BLaER1 treated with 17β-estradiol and CSF1 and Interleukin-3, amounts not matched to agents 10 nM and 100 nM (cell line): ENCODE measurements around the gene SDSL.
A peak's percentile ranks its signal among the peaks of the same experiment; 100 is the strongest.

Experiments
- H3K27ac ChIP-seq, 11 experiments: shearing (Covaris generic); formaldehyde crosslinking; 2 replicates each; pipeline ENCODE4 v1.8.1; 2022
- H3K27me3 ChIP-seq, 11 experiments: shearing (Covaris generic); formaldehyde crosslinking; 2 replicates each; pipeline ENCODE4 v1.8.1; 2022
- H3K36me3 ChIP-seq, 11 experiments: shearing (Covaris generic); formaldehyde crosslinking; 2 replicates each; pipeline ENCODE4 v1.8.1; 2022
- H3K4me1 ChIP-seq, 10 experiments: shearing (Covaris generic); formaldehyde crosslinking; 2 replicates each; pipeline ENCODE4 v1.8.1; 2022
- H3K4me2 ChIP-seq, 11 experiments: shearing (Covaris generic); formaldehyde crosslinking; 2 replicates each; pipeline ENCODE4 v1.8.1; 2022
- H3K4me3 ChIP-seq, 10 experiments: shearing (Covaris generic); formaldehyde crosslinking; 2 replicates each; pipeline ENCODE4 v1.8.1; 2022
- H3K9ac ChIP-seq, 11 experiments: shearing (Covaris generic); formaldehyde crosslinking; 2 replicates each; pipeline ENCODE4 v1.8.1; 2022
- H3K9me3 ChIP-seq, 11 experiments: shearing (Covaris generic); formaldehyde crosslinking; replicated peaks in 1 of 11; 2 replicates each; pipeline ENCODE4 v1.8.1; 2022
- H4K20me1 ChIP-seq, 11 experiments: shearing (Covaris generic); formaldehyde crosslinking; 2 replicates each; pipeline ENCODE4 v1.8.1; 2022
- Cebpa-rat ChIP-seq, 11 experiments: shearing (Covaris generic); IDR thresholded peaks; 2 replicates each; pipeline ENCODE4 v1.8.1; 2022

Gene SDSL

GRCh38 chr12:113399490-113399889, 22.7 kb upstream of the SDSL start:
- no peak for TF ChIP-seq Cebpa-rat (IDR thresholded peaks at IDR 0.05)
- Histone ChIP-seq H3K27me3 (no peaks in the 10 kb centered on the region), H3K4me2 (no peak overlapping the region), H4K20me1 (peaks cover 0 to 6% (median 0%) of the 10 kb centered on the region in 11 experiments; a peak in 2 of 22 replicates), H3K9me3 (peaks cover 0 to 8% (median 0%) of the 10 kb centered on the region in 11 experiments; a peak in 1 of 22 replicates), H3K36me3 (no peaks in the 10 kb centered on the region), H3K4me1 (peaks cover 17 to 42% (median 33%) of the 10 kb centered on the region in 10 experiments), H3K27ac (no peak overlapping the region), H3K4me3 (no peak overlapping the region), H3K9ac (no peak overlapping the region)

GRCh38 chr12:113400362-113400761, 21.8 kb upstream of the SDSL start:
- no peaks in the 10 kb centered on the region for H3K27me3 ChIP-seq
- no peak for TF ChIP-seq Cebpa-rat (IDR thresholded peaks at IDR 0.05)
- H3K36me3 ChIP-seq, result no peaks in the 10 kb centered on the region
- peaks cover 0 to 5% (median 0%) of the 10 kb centered on the region in 11 experiments; a peak in 1 of 22 replicates for H3K9me3 ChIP-seq
- no peak overlapping the region for H3K9ac ChIP-seq
- no peak overlapping the region for H3K4me2 ChIP-seq
- no peak overlapping the region for H3K4me3 ChIP-seq
- peaks cover 25 to 43% (median 34%) of the 10 kb centered on the region in 10 experiments for H3K4me1 ChIP-seq
- H3K27ac ChIP-seq, result no peak overlapping the region
- peaks cover 0 to 6% (median 0%) of the 10 kb centered on the region in 11 experiments; a peak in 2 of 22 replicates for H4K20me1 ChIP-seq

- H3K4me3 ChIP-seq, result no peak overlapping the region
- H3K4me1 ChIP-seq, result peaks cover 27 to 46% (median 34%) of the 10 kb centered on the region in 10 experiments
- H4K20me1 ChIP-seq, result peaks cover 0 to 6% (median 0%) of the 10 kb centered on the region in 11 experiments; a peak in 2 of 22 replicates
- no peaks in the 10 kb centered on the region for H3K27me3 ChIP-seq
- no peak overlapping the region for H3K27ac ChIP-seq
- H3K9me3 ChIP-seq, result no peaks in the 10 kb centered on the region
- H3K4me2 ChIP-seq, result 0 out of 22 replicates have a peak overlapping the region, but pooled peaks of 1 of the 11 experiments have one; percentile 2
- H3K36me3 ChIP-seq, result no peaks in the 10 kb centered on the region
- no peak overlapping the region for H3K9ac ChIP-seq
- no peak for TF ChIP-seq Cebpa-rat (IDR thresholded peaks at IDR 0.05)
Measured at GRCh38 chr12:113401066-113402000, 20.8 kb upstream of the SDSL start.

GRCh38 chr12:113402586-113403260, 19.5 kb upstream of the SDSL start:
- no peak for TF ChIP-seq Cebpa-rat (IDR thresholded peaks at IDR 0.05)
- H3K36me3 ChIP-seq, result no peaks in the 10 kb centered on the region
- H3K4me1 ChIP-seq, result peaks cover 15 to 45% (median 24%) of the 10 kb centered on the region in 10 experiments
- H3K27me3 ChIP-seq, result no peaks in the 10 kb centered on the region
- no peak overlapping the region for H3K27ac ChIP-seq
- H3K9me3 ChIP-seq, result no peaks in the 10 kb centered on the region
- H4K20me1 ChIP-seq, result peaks cover 0 to 6% (median 0%) of the 10 kb centered on the region in 11 experiments; a peak in 2 of 22 replicates
- H3K4me2 ChIP-seq, result peak overlapping the region in 8 of 11 experiments; percentile 41 to 93 (median 76); a peak in 13 of 22 replicates
- H3K4me3 ChIP-seq, result no peak overlapping the region
- no peak overlapping the region for H3K9ac ChIP-seq

GRCh38 chr12:113403435-113404415, 18.5 kb upstream of the SDSL start, which contains the start of gene SDS:
TSS of gene SDS (minus strand) at chr12:113403887. CDS start at chr12:113399708, 4,179 bp downstream.
- Histone ChIP-seq H3K9ac (peak within 1 kb of the TSS in 5 of 11 experiments; percentile 8 to 46 (median 33); a peak in 6 of 22 replicates), H3K4me1 (peaks cover 10 to 54% (median 23%) of the 10 kb centered on the region in 10 experiments), H3K9me3 (no peaks in the 10 kb centered on the region), H3K27me3 (no peaks in the 10 kb centered on the region), H3K27ac (peak within 1 kb of the TSS in 6 of 11 experiments; percentile 12 to 56 (median 38); a peak in 10 of 22 replicates), H4K20me1 (peaks cover 0 to 6% (median 0%) of the 10 kb centered on the region in 11 experiments; a peak in 2 of 22 replicates), H3K4me3 (peak within 1 kb of the TSS in 1 of 10 experiments; percentile 5; a peak in 2 of 20 replicates), H3K36me3 (no peaks in the 10 kb centered on the region), H3K4me2 (peak within 1 kb of the TSS; percentile 41 to 93 (median 59); a peak in 21 of 22 replicates)
- TF ChIP-seq Cebpa-rat (IDR thresholded peaks at IDR 0.05), result no peak

DNA sequence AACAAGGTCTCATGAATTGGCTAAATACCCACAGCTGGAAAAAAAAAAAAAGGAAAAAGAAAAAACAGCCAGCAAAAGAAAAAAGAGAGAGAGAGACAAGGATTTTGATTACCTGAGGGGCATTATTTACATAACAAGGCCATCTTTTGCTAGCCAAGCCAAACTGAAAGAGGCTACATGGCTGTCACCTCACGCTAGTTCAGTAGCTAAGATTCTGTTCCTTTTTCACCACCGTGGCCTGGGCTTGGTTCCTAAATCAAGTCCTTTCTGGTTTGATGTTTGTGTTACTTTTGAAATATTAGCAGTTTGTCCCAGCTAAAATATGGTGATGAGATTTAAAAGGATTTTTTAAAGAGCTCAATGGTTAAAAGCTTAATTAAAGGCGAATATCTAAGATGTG, 16.5 kb upstream of the SDSL start:
- Histone ChIP-seq H4K20me1 (peaks cover 0 to 6% (median 0%) of the 10 kb centered on the region in 11 experiments; a peak in 2 of 22 replicates), H3K9me3 (no peaks in the 10 kb centered on the region), H3K9ac (no peak overlapping the region), H3K36me3 (no peaks in the 10 kb centered on the region), H3K4me3 (no peak overlapping the region), H3K4me2 (peak overlapping the region in 3 of 11 experiments; percentile 21 to 93 (median 43); a peak in 4 of 22 replicates), H3K27ac (no peak overlapping the region), H3K4me1 (peaks cover 10 to 54% (median 23%) of the 10 kb centered on the region in 10 experiments), H3K27me3 (no peaks in the 10 kb centered on the region)
- TF ChIP-seq Cebpa-rat (IDR thresholded peaks at IDR 0.05), result no peak

DNA sequence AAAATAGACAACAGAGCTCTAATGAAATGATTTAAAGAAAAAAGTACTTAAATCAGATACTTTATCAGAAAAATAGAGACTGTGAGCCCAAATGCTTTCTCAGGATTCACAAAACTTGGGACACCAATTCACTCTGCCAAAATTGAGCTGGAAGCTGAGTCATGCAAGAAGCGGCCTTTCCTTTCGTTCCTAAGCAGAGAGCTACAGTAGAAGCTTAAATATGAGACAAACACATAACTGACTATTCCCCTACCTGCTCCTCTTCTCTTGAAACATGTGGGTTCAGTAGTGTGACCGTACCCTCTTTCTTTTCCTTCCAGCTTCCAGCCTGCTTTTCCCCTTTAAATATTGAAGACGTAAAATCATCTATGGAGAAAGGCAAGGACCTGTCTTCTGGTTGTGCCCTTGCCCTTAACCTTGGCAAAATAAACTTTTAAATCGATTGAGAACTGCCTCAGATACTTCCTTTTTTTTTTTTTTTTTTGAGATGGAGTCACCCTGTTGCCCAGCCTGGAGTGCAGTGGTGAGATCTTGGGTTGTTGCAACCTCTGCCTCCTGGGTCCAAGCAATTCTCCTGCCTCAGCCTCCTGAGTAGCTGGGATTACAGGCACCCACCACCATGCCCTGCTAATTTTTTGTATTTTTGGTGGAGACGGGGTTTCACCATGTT, 14.1 kb upstream of the SDSL start:
- Histone ChIP-seq H3K9me3 (no peaks in the 10 kb centered on the region), H3K9ac (no peak overlapping the region), H3K27ac (no peak overlapping the region), H3K27me3 (no peaks in the 10 kb centered on the region), H3K36me3 (no peaks in the 10 kb centered on the region), H3K4me2 (peak overlapping the region in 3 of 11 experiments; percentile 4 to 60 (median 35); a peak in 4 of 22 replicates), H4K20me1 (no peaks in the 10 kb centered on the region), H3K4me1 (peaks cover 10 to 52% (median 20%) of the 10 kb centered on the region in 10 experiments), H3K4me3 (no peak overlapping the region)
- TF ChIP-seq Cebpa-rat (IDR thresholded peaks at IDR 0.05), result no peak
